ENCODE measurements around the gene C2CD5.

- TF ChIP-seq POLR2A (IDR thresholded peaks at IDR 0.05; ENCODE audit: low read depth, low read length), result no peak
- TF ChIP-seq, protein P1, sequence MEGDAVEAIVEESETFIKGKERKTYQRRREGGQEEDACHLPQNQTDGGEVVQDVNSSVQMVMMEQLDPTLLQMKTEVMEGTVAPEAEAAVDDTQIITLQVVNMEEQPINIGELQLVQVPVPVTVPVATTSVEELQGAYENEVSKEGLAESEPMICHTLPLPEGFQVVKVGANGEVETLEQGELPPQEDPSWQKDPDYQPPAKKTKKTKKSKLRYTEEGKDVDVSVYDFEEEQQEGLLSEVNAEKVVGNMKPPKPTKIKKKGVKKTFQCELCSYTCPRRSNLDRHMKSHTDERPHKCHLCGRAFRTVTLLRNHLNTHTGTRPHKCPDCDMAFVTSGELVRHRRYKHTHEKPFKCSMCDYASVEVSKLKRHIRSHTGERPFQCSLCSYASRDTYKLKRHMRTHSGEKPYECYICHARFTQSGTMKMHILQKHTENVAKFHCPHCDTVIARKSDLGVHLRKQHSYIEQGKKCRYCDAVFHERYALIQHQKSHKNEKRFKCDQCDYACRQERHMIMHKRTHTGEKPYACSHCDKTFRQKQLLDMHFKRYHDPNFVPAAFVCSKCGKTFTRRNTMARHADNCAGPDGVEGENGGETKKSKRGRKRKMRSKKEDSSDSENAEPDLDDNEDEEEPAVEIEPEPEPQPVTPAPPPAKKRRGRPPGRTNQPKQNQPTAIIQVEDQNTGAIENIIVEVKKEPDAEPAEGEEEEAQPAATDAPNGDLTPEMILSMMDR (conservative IDR thresholded peaks at IDR 0.05; ENCODE audit: low read depth, low read length), result no peak
- no peak for TF ChIP-seq RCOR1 (IDR thresholded peaks at IDR 0.05; ENCODE audit: insufficient replicate concordance, low read length)
- TF ChIP-seq NFE2L2 (IDR thresholded peaks at IDR 0.05; ENCODE audit: low read depth, low read length), result no peak
- no peak for TF ChIP-seq RAD21 (IDR thresholded peaks at IDR 0.05; ENCODE audit: low read length)
- TF ChIP-seq USF2 (IDR thresholded peaks at IDR 0.05; ENCODE audit: low read depth, low read length), result no peak
- no peak for TF ChIP-seq RFX5 (IDR thresholded peaks at IDR 0.05; ENCODE audit: low read depth, low read length)
Measured at GRCh38 chr12:22562036-22563028, 18.0 kb upstream of the C2CD5 start.

Measured in IMR-90 (cell line).